GM12874 (cell line): ENCODE measurements around the gene PTPRM.

Source experiments
- TF ChIP-seq, protein P1 (sequence below): IDR thresholded peaks from 2 replicates; pipeline ENCODE4 v1.5.1; 2011; ENCODE audit warnings: low read depth, mild to moderate bottlenecking, control low read depth, low read length, moderate library complexity; ENCODE audit not compliant: insufficient read depth

PTPRM gene

DNA sequence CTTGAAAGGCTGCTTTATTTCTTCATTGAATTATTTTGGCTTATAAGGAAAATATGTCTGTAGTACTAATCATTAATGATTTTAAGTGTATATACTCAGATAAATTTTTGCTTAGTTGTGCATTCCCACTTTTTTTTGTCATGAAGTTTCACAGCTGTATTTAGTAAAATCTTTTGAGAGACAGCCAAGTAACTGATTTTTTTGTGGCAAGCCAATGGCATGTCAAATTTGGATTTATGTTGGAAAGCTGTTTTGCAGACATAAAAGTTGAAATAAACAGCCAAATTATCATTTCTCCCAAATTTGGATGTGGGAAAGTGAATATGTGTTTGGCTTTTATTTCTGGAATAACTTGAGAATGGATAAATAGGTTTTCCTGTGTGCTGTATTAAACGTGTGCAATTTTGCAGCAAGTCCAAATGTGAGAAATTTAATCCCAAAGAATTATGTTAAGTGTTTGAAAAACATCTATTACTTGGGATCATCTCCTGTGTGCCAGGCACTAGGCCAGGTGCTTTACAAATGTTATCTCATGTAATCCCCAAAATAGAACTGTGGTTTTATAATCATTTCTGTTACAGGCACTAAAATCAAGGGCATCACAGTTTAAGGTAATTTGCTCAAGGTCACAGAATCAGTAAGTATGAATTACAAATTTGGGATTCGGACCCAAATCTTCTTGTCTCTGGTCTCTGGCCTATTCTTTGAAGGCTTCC lies 160.4 kb downstream of the PTPRM start:
- TF ChIP-seq, protein P1, sequence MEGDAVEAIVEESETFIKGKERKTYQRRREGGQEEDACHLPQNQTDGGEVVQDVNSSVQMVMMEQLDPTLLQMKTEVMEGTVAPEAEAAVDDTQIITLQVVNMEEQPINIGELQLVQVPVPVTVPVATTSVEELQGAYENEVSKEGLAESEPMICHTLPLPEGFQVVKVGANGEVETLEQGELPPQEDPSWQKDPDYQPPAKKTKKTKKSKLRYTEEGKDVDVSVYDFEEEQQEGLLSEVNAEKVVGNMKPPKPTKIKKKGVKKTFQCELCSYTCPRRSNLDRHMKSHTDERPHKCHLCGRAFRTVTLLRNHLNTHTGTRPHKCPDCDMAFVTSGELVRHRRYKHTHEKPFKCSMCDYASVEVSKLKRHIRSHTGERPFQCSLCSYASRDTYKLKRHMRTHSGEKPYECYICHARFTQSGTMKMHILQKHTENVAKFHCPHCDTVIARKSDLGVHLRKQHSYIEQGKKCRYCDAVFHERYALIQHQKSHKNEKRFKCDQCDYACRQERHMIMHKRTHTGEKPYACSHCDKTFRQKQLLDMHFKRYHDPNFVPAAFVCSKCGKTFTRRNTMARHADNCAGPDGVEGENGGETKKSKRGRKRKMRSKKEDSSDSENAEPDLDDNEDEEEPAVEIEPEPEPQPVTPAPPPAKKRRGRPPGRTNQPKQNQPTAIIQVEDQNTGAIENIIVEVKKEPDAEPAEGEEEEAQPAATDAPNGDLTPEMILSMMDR = no peak

GRCh38 chr18:7728297-7728696 lies 161.2 kb downstream of the PTPRM start:
- TF ChIP-seq, protein P1 = no peak

DNA sequence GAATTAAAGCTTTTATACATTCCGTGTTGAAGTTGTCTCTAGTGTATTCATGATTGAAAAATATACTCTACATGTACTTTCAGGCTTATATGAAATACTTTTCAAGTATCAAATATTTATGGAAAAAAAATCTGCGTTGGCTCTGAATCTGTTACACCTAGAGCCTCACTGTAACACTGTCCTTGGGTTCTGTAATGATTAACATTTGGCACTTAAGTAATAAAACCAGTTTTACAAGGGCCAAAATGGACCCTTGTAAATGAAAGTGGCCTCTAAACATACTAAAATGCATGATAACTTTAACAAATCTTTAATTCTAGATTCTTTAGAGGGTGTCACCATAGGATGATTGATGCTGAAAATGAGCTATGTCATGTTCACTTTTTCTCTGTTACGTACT lies 162.8 kb downstream of the PTPRM start:
- TF ChIP-seq, protein P1 = no peak

- TF ChIP-seq, protein P1 = no peak
These were observed 163.6 kb downstream of the PTPRM start for GRCh38 chr18:7730682-7731081.

- TF ChIP-seq, protein P1 = no peak
These were observed 166.5 kb downstream of the PTPRM start for GRCh38 chr18:7733642-7734041.

GRCh38 chr18:7735196-7735595 lies 168.1 kb downstream of the PTPRM start:
- TF ChIP-seq, protein P1 = no peak

DNA sequence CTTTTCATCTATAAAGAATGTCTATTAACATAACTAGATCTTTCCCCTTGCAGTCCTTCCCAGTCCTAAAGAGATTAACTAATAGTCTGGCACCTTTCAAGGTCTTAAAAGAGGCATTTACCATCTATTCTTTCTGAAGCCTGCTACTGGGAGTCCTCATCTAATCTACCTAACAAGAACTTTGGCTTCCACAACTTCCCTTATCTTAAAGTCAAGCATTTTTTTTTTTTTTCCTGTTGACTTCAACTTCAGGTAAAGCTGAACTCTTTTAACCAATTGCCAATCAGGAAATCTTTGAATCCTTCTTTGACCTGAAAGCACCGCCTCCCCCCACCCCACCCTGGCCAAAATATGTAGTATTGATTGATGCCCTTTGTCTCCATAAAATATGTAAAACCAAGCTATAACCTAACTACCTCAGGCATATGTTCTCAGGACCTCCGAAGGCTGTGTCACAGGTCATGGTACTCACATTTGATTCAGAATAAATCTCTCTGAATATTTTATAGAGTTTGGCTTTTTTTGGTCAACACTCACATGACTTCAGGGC lies 168.6 kb downstream of the PTPRM start:
- TF ChIP-seq, protein P1 = no peak
